Measurements from ENCODE around the gene EXOSC7. TPM values are rescaled to one million over a fixed set of nuclear protein-coding genes. Genes with fewer than 3 reads are reported as not detected.

Gene EXOSC7
- total and polyA plus RNA-seq, 9 of the 15 experiments (the other 6 are each of a cell fraction or from before 2014, with no cell fraction given): 88.5 to 237 (median 112) TPM

DNA sequence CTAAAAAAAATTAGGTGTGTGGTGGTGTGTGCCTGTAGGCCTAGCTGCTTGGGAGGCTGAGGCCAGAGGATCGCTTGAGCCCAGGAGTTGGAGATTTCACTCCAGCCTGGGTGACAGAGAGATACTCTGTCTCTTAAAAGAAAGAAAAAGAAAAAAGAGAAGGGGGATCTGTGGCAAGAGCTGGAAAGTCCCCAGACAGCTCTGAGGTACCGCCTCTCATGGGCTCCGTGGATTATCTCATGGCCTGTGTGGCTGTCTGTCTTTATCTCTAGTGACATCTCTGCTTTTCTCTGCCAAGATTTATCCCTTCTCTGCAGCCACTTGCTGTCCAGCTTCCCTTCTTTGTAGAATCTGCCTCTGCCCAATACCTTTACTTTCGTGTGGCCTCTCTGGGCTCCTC lies 5.7 kb downstream of the EXOSC7 start (continued):
- TF ChIP-seq SREBF1 (IDR thresholded peaks at IDR 0.05; ENCODE audit: borderline replicate concordance, low read depth, low read length) (no peak), EGR1 (conservative IDR thresholded peaks at IDR 0.05) (no peak), CBFA2T3 (IDR thresholded peaks at IDR 0.05) (peak; percentile 26; the same call in 1 of the 2 replicates), PTRF (tag; IDR thresholded peaks at IDR 0.05) (no peak), CHD1 (IDR thresholded peaks at IDR 0.05; ENCODE audit: low read length) (no peak), ZNF143 (CRISPR knock-in tag; IDR thresholded peaks at IDR 0.05) (no peak), RBM34 (IDR thresholded peaks at IDR 0.05; ENCODE audit: borderline replicate concordance, insufficient read depth, low read length) (no peak), CXXC5 (CRISPR knock-in tag; IDR thresholded peaks at IDR 0.05) (peak; percentile 7; the same call in 1 of the 2 replicates), LEF1 (IDR thresholded peaks at IDR 0.05) (no peak), OTX1 (CRISPR knock-in tag; IDR thresholded peaks at IDR 0.05) (0 out of 2 replicates have a peak, but pooled peaks have one; percentile 6), FOSL1 (tag; conservative IDR thresholded peaks at IDR 0.05) (no peak), HMGN3 (IDR thresholded peaks at IDR 0.05; ENCODE audit: borderline replicate concordance, extremely low read depth, insufficient read length, low read depth, low read length) (peak; percentile 22)
- TF ChIP-seq, protein P1, sequence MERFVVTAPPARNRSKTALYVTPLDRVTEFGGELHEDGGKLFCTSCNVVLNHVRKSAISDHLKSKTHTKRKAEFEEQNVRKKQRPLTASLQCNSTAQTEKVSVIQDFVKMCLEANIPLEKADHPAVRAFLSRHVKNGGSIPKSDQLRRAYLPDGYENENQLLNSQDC (CRISPR knock-in tag; IDR thresholded peaks at IDR 0.05): no peak
- TF ChIP-seq, protein P2, sequence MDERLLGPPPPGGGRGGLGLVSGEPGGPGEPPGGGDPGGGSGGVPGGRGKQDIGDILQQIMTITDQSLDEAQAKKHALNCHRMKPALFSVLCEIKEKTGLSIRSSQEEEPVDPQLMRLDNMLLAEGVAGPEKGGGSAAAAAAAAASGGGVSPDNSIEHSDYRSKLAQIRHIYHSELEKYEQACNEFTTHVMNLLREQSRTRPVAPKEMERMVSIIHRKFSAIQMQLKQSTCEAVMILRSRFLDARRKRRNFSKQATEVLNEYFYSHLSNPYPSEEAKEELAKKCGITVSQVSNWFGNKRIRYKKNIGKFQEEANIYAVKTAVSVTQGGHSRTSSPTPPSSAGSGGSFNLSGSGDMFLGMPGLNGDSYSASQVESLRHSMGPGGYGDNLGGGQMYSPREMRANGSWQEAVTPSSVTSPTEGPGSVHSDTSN (CRISPR knock-in tag; IDR thresholded peaks at IDR 0.05; ENCODE audit: low read depth): no peak
- TF ChIP-seq, protein P2 (tag; conservative IDR thresholded peaks at IDR 0.05; ENCODE audit: low read depth): peak; percentile 86
- TF ChIP-seq, protein P3, sequence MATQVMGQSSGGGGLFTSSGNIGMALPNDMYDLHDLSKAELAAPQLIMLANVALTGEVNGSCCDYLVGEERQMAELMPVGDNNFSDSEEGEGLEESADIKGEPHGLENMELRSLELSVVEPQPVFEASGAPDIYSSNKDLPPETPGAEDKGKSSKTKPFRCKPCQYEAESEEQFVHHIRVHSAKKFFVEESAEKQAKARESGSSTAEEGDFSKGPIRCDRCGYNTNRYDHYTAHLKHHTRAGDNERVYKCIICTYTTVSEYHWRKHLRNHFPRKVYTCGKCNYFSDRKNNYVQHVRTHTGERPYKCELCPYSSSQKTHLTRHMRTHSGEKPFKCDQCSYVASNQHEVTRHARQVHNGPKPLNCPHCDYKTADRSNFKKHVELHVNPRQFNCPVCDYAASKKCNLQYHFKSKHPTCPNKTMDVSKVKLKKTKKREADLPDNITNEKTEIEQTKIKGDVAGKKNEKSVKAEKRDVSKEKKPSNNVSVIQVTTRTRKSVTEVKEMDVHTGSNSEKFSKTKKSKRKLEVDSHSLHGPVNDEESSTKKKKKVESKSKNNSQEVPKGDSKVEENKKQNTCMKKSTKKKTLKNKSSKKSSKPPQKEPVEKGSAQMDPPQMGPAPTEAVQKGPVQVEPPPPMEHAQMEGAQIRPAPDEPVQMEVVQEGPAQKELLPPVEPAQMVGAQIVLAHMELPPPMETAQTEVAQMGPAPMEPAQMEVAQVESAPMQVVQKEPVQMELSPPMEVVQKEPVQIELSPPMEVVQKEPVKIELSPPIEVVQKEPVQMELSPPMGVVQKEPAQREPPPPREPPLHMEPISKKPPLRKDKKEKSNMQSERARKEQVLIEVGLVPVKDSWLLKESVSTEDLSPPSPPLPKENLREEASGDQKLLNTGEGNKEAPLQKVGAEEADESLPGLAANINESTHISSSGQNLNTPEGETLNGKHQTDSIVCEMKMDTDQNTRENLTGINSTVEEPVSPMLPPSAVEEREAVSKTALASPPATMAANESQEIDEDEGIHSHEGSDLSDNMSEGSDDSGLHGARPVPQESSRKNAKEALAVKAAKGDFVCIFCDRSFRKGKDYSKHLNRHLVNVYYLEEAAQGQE (IDR thresholded peaks at IDR 0.05; ENCODE audit: borderline replicate concordance): 0 out of 2 replicates have a peak, but pooled peaks have one; percentile 31
- TF ChIP-seq, protein P3 (CRISPR knock-in tag; IDR thresholded peaks at IDR 0.05; ENCODE audit: low read depth): peak; percentile 31; the same call in 1 of the 2 replicates
- TF ChIP-seq, protein P4, sequence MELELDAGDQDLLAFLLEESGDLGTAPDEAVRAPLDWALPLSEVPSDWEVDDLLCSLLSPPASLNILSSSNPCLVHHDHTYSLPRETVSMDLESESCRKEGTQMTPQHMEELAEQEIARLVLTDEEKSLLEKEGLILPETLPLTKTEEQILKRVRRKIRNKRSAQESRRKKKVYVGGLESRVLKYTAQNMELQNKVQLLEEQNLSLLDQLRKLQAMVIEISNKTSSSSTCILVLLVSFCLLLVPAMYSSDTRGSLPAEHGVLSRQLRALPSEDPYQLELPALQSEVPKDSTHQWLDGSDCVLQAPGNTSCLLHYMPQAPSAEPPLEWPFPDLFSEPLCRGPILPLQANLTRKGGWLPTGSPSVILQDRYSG (tag; conservative IDR thresholded peaks at IDR 0.05; ENCODE audit: low read depth): 0 out of 2 replicates have a peak, but pooled peaks have one; percentile 23

All from K562 (cell line).